ENCODE results near the gene REG1B. TPM values are rescaled to one million over a fixed set of nuclear protein-coding genes. Genes with fewer than 3 reads are reported as not detected.

The REG1B gene
- total and polyA plus RNA-seq, 2 of the 4 experiments (the other 2 are of a cell fraction), result not detected

GRCh38 chr2:79039944-79040343, 47.8 kb downstream of the REG1B start:
- Histone ChIP-seq H4K5ac (ENCODE audit: low read depth, low read length) (no peak overlapping the region), H3K27ac (ENCODE audit: insufficient read depth, low read length) (no peak overlapping the region), H4K8ac (ENCODE audit: low read depth in 2 of 2, low read length in 2 of 2) (no peak overlapping the region), H2AK5ac (ENCODE audit: low read depth, low read length) (no peak overlapping the region), H2AK9ac (replicated peaks; ENCODE audit: low read depth, low read length, poor library complexity) (no peak overlapping the region), H2BK20ac (ENCODE audit: low read depth, low read length) (no peak overlapping the region), H3K9ac (ENCODE audit: low read depth, low read length) (no peak overlapping the region), H3K79me1 (ENCODE audit: low read depth in 1 of 2, low read length in 2 of 2) (no peaks in the 10 kb centered on the region), H3K56ac (ENCODE audit: extremely low read depth, insufficient read depth, low read length) (no peak overlapping the region), H4K20me1 (ENCODE audit: insufficient read depth, low read length) (no peaks in the 10 kb centered on the region), H3K36me3 (ENCODE audit: control insufficient read depth, insufficient read depth, low read length) (no peaks in the 10 kb centered on the region), H3K27me3 (ENCODE audit: control insufficient read depth, insufficient read depth, low read length) (no peaks in the 10 kb centered on the region), H2BK5ac (ENCODE audit: low read depth, low read length, poor library complexity, severe bottlenecking) (no peak overlapping the region), H2AFZ (replicated peaks; ENCODE audit: low read length, poor library complexity) (no peak overlapping the region), H3K4me3 (ENCODE audit: insufficient read depth, low read depth, low read length) (no peak overlapping the region), H3K4me2 (ENCODE audit: low read depth, low read length) (no peak overlapping the region), H3K4ac (ENCODE audit: low read depth, low read length) (no peak overlapping the region), H2BK120ac (ENCODE audit: low read depth, low read length) (no peak overlapping the region), H3K9me3 (ENCODE audit: control insufficient read depth, insufficient read depth, low read length) (peaks cover 5% of the 10 kb centered on the region), H4K91ac (ENCODE audit: insufficient read depth, low read depth, low read length) (no peak overlapping the region), H3K18ac (ENCODE audit: low read depth, low read length) (no peak overlapping the region), H3K9me1 (ENCODE audit: insufficient read depth, low read length) (no peaks in the 10 kb centered on the region), H3K14ac (replicated peaks; ENCODE audit: low read depth, low read length) (no peak overlapping the region), H3K23ac (ENCODE audit: low read depth, low read length) (no peak overlapping the region), H3K4me1 (ENCODE audit: control insufficient read depth, insufficient read depth, low read length) (no peaks in the 10 kb centered on the region), H2BK15ac (ENCODE audit: low read depth, low read length) (no peak overlapping the region)
- dilution Hi-C loops (cut with HindIII; ENCODE audit: low sequenced_read_pairs, unreplicated experiment) (no loop called here), in situ Hi-C loops (cut with MboI; ENCODE audit: low sequenced_read_pairs) (no loop called here), intact Hi-C loops (cut with micrococcal nuclease) (no loop called here)
- WGBS, 2 experiments (ENCODE audit: extremely low coverage in 2 of 2, insufficient read length in 1 of 2), result no CpG with 5 or more reads among the region's 3 CpGs
- TF ChIP-seq RFX5 (IDR thresholded peaks at IDR 0.05; ENCODE audit: low read depth, low read length) (no peak), MAZ (IDR thresholded peaks at IDR 0.05; ENCODE audit: borderline replicate concordance, low read depth, low read length) (no peak), FOS (IDR thresholded peaks at IDR 0.05; ENCODE audit: low read depth, low read length) (no peak), RCOR1 (IDR thresholded peaks at IDR 0.05; ENCODE audit: insufficient replicate concordance, low read length) (no peak), CEBPB (IDR thresholded peaks at IDR 0.05; ENCODE audit: low read depth, low read length) (no peak), POLR2A (IDR thresholded peaks at IDR 0.05; ENCODE audit: low read depth, low read length) (no peak), MXI1 (IDR thresholded peaks at IDR 0.05; ENCODE audit: borderline replicate concordance, low read depth, low read length) (no peak), RAD21 (IDR thresholded peaks at IDR 0.05; ENCODE audit: low read length) (no peak), NFE2L2 (IDR thresholded peaks at IDR 0.05; ENCODE audit: low read depth, low read length) (no peak), CHD1 (IDR thresholded peaks at IDR 0.05; ENCODE audit: low read depth, low read length) (no peak), MAFK (IDR thresholded peaks at IDR 0.05; ENCODE audit: low read depth, low read length) (no peak), BHLHE40 (IDR thresholded peaks at IDR 0.05; ENCODE audit: low read depth, low read length) (no peak), SMC3 (IDR thresholded peaks at IDR 0.05; ENCODE audit: low read depth, low read length) (no peak)
- TF ChIP-seq, protein P1, sequence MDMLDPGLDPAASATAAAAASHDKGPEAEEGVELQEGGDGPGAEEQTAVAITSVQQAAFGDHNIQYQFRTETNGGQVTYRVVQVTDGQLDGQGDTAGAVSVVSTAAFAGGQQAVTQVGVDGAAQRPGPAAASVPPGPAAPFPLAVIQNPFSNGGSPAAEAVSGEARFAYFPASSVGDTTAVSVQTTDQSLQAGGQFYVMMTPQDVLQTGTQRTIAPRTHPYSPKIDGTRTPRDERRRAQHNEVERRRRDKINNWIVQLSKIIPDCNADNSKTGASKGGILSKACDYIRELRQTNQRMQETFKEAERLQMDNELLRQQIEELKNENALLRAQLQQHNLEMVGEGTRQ (IDR thresholded peaks at IDR 0.05; ENCODE audit: low read depth, low read length), result no peak
- TF ChIP-seq, protein P2, sequence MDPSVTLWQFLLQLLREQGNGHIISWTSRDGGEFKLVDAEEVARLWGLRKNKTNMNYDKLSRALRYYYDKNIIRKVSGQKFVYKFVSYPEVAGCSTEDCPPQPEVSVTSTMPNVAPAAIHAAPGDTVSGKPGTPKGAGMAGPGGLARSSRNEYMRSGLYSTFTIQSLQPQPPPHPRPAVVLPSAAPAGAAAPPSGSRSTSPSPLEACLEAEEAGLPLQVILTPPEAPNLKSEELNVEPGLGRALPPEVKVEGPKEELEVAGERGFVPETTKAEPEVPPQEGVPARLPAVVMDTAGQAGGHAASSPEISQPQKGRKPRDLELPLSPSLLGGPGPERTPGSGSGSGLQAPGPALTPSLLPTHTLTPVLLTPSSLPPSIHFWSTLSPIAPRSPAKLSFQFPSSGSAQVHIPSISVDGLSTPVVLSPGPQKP (IDR thresholded peaks at IDR 0.05; ENCODE audit: borderline replicate concordance, low read depth, low read length), result no peak
- TF ChIP-seq, protein P3, sequence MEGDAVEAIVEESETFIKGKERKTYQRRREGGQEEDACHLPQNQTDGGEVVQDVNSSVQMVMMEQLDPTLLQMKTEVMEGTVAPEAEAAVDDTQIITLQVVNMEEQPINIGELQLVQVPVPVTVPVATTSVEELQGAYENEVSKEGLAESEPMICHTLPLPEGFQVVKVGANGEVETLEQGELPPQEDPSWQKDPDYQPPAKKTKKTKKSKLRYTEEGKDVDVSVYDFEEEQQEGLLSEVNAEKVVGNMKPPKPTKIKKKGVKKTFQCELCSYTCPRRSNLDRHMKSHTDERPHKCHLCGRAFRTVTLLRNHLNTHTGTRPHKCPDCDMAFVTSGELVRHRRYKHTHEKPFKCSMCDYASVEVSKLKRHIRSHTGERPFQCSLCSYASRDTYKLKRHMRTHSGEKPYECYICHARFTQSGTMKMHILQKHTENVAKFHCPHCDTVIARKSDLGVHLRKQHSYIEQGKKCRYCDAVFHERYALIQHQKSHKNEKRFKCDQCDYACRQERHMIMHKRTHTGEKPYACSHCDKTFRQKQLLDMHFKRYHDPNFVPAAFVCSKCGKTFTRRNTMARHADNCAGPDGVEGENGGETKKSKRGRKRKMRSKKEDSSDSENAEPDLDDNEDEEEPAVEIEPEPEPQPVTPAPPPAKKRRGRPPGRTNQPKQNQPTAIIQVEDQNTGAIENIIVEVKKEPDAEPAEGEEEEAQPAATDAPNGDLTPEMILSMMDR (conservative IDR thresholded peaks at IDR 0.05; ENCODE audit: low read depth, low read length), result no peak
- DNase-seq (no peak), ATAC-seq (ENCODE audit: low read depth) (no peak)
- no TSS peak for BruUV-seq (replicated peaks)
- ChIA-PET POLR2A (ENCODE audit: unreplicated experiment) (no interaction called here), CTCF (no interaction called here)
